Nephron (organoid): ENCODE data around the gene LRRC56.

Source experiments
- H3K27ac Mint-ChIP-seq, 3 experiments: 2 replicates each; pipeline ENCODE4 v1.8.0; 2020; ENCODE audit warnings: mixed read lengths in 3 of 3, mild to moderate bottlenecking in 2 of 3, moderate library complexity in 1 of 3
- H3K27me3 Mint-ChIP-seq: 2 replicates; pipeline ENCODE4 v1.8.0; 2021; ENCODE audit warnings: low read depth, mild to moderate bottlenecking, moderate library complexity, mixed read lengths
- H3K36me3 Mint-ChIP-seq: 2 replicates; pipeline ENCODE4 v1.8.0; 2020; ENCODE audit warnings: low read depth, mixed read lengths
- H3K4me1 Mint-ChIP-seq: 2 replicates; pipeline ENCODE4 v1.8.0; 2020; ENCODE audit warnings: mixed read lengths
- H3K4me3 Mint-ChIP-seq, 3 experiments: 2 replicates each; pipeline ENCODE4 v1.8.0; 2020; ENCODE audit warnings: mild to moderate bottlenecking in 3 of 3, mixed read lengths in 3 of 3, moderate library complexity in 2 of 3
- H3K9me3 Mint-ChIP-seq: 2 replicates; pipeline ENCODE4 v1.8.0; 2020; ENCODE audit warnings: mixed read lengths
- CTCF ChIP-seq, 3 experiments: fragments of 200-600 bp; sonication (generic); IDR thresholded peaks; one replicate each; pipeline ENCODE4 v1.5.0; 2021; ENCODE audit warnings: antibody characterized with exemption in 3 of 3; ENCODE audit not compliant: unreplicated experiment in 3 of 3

The LRRC56 gene

GRCh38 chr11:532527-532985 is 4.8 kb upstream of the LRRC56 start:
- H3K27me3 Mint-ChIP-seq, result peaks cover 5% of the 10 kb centered on the region
- H3K4me1 Mint-ChIP-seq, result peaks cover 4% of the 10 kb centered on the region
- H3K27ac Mint-ChIP-seq, result no peak overlapping the region
- H3K36me3 Mint-ChIP-seq, result no peaks in the 10 kb centered on the region
- TF ChIP-seq CTCF (IDR thresholded peaks at IDR 0.05; ENCODE audit: unreplicated experiment in 3 of 3), result no peak
- H3K4me3 Mint-ChIP-seq, result peak overlapping the region in 1 of 3 experiments; percentile 74
- no peaks in the 10 kb centered on the region for H3K9me3 Mint-ChIP-seq

GRCh38 chr11:532986-533585 is 4.2 kb upstream of the LRRC56 start:
- no peaks in the 10 kb centered on the region for H3K9me3 Mint-ChIP-seq

GRCh38 chr11:533586-534395 is 3.5 kb upstream of the LRRC56 start:
- Mint-ChIP-seq H3K4me3 (peak overlapping the region; percentile 47 to 74 (median 71)), H3K9me3 (no peaks in the 10 kb centered on the region), H3K36me3 (no peaks in the 10 kb centered on the region), H3K27ac (no peak overlapping the region), H3K27me3 (peaks cover 16% of the 10 kb centered on the region), H3K4me1 (peaks cover 4% of the 10 kb centered on the region)
- TF ChIP-seq CTCF (IDR thresholded peaks at IDR 0.05; ENCODE audit: unreplicated experiment in 3 of 3), result no peak

More at GRCh38 chr11:532986-533585, 4.2 kb upstream of the LRRC56 start:
- peaks cover 9% of the 10 kb centered on the region for H3K27me3 Mint-ChIP-seq
- H3K4me1 Mint-ChIP-seq, result peaks cover 4% of the 10 kb centered on the region
- no peak for TF ChIP-seq CTCF (IDR thresholded peaks at IDR 0.05; ENCODE audit: unreplicated experiment in 3 of 3)
- no peak overlapping the region for H3K27ac Mint-ChIP-seq
- no peaks in the 10 kb centered on the region for H3K36me3 Mint-ChIP-seq
- H3K4me3 Mint-ChIP-seq, result peak overlapping the region in 2 of 3 experiments; percentile 47 to 61

- Mint-ChIP-seq H3K4me1 (peaks cover 4% of the 10 kb centered on the region), H3K27ac (no peak overlapping the region), H3K9me3 (no peaks in the 10 kb centered on the region), H3K36me3 (no peaks in the 10 kb centered on the region), H3K4me3 (peak overlapping the region; percentile 74 to 79 (median 75)), H3K27me3 (peaks cover 21% of the 10 kb centered on the region)
- TF ChIP-seq CTCF (IDR thresholded peaks at IDR 0.05; ENCODE audit: unreplicated experiment in 3 of 3), result no peak
Observed at GRCh38 chr11:534396-535209, 2.7 kb upstream of the LRRC56 start.

GRCh38 chr11:535210-535518 is 2.2 kb upstream of the LRRC56 start:
- TF ChIP-seq CTCF (IDR thresholded peaks at IDR 0.05; ENCODE audit: unreplicated experiment in 3 of 3), result no peak
- no peaks in the 10 kb centered on the region for H3K36me3 Mint-ChIP-seq
- no peak overlapping the region for H3K27ac Mint-ChIP-seq
- H3K9me3 Mint-ChIP-seq, result no peaks in the 10 kb centered on the region
- H3K4me1 Mint-ChIP-seq, result peaks cover 4% of the 10 kb centered on the region
- H3K4me3 Mint-ChIP-seq, result no peak overlapping the region
- H3K27me3 Mint-ChIP-seq, result peaks cover 23% of the 10 kb centered on the region
